ENCODE measurements around the gene PUSL1.

The PUSL1 gene

GRCh38 chr1:1292442-1292779 is 16.0 kb upstream of the PUSL1 start:
- DNase-seq (ENCODE audit: low spot score) = no peak
- no peak for TF ChIP-seq CTCF (IDR thresholded peaks at IDR 0.05; ENCODE audit: extremely low read depth, missing control alignments)

- no peak for TF ChIP-seq CTCF (IDR thresholded peaks at IDR 0.05; ENCODE audit: extremely low read depth, missing control alignments)
- DNase-seq (ENCODE audit: low spot score) = no peak
These were observed 15.5 kb upstream of the PUSL1 start for GRCh38 chr1:1292851-1293250.

- TF ChIP-seq CTCF (IDR thresholded peaks at IDR 0.05; ENCODE audit: extremely low read depth, missing control alignments) = no peak
- DNase-seq (ENCODE audit: low spot score) = no peak
These were observed 14.8 kb upstream of the PUSL1 start for GRCh38 chr1:1293263-1294249.

- no peak for DNase-seq (ENCODE audit: low spot score)
These were observed 14.0 kb upstream of the PUSL1 start for GRCh38 chr1:1294250-1294890.

GRCh38 chr1:1295154-1295923 is 13.1 kb upstream of the PUSL1 start:
- no peak for DNase-seq (ENCODE audit: low spot score)
- TF ChIP-seq CTCF (IDR thresholded peaks at IDR 0.05; ENCODE audit: extremely low read depth, missing control alignments) = no peak

More at GRCh38 chr1:1294250-1294890, 14.0 kb upstream of the PUSL1 start:
- TF ChIP-seq CTCF (IDR thresholded peaks at IDR 0.05; ENCODE audit: extremely low read depth, missing control alignments) = no peak

GRCh38 chr1:1296070-1297061 is 12.0 kb upstream of the PUSL1 start:
- TF ChIP-seq CTCF (IDR thresholded peaks at IDR 0.05; ENCODE audit: extremely low read depth, missing control alignments) = no peak
- DNase-seq (ENCODE audit: low spot score) = no peak

All from GM20000 (cell line).